GM18858 (cell line): ENCODE results near the gene KMT2A.
"Not testable (repeated sequence)": the region's sequence is repeated elsewhere in the genome, so short reads cannot be mapped to it uniquely, and the experiment has no call there.

Experiments used
- ATAC-seq: cut with Tn5 transposase; IDR thresholded peaks from one replicate; pipeline ENCODE4 v1.9.1; 2021; ENCODE audit not compliant: unreplicated experiment

Gene KMT2A

GRCh38 chr11:118532091-118532490 lies 95.8 kb downstream of the KMT2A start:
- no peak for ATAC-seq

- ATAC-seq, result no peak
Observed at GRCh38 chr11:118532852-118533768, 96.8 kb downstream of the KMT2A start.

- ATAC-seq, result no peak
Observed at GRCh38 chr11:118533769-118534729, 97.8 kb downstream of the KMT2A start.

GRCh38 chr11:118535261-118535660 lies 99.0 kb downstream of the KMT2A start:
- ATAC-seq, result no peak

- no peak for ATAC-seq
Observed at GRCh38 chr11:118536726-118537125, 100.4 kb downstream of the KMT2A start.

GRCh38 chr11:118537409-118537980 lies 101.2 kb downstream of the KMT2A start:
- ATAC-seq, result no peak

- ATAC-seq, result no peak
Observed at GRCh38 chr11:118544010-118544646, 107.8 kb downstream of the KMT2A start.

GRCh38 chr11:118544647-118545010 lies 108.3 kb downstream of the KMT2A start:
- ATAC-seq, result no peak

GRCh38 chr11:118545533-118545932 lies 109.2 kb downstream of the KMT2A start:
- no peak for ATAC-seq

GRCh38 chr11:118547132-118547531 lies 110.8 kb downstream of the KMT2A start:
- no peak for ATAC-seq

GRCh38 chr11:118552341-118552740 lies 116.0 kb downstream of the KMT2A start:
- no peak for ATAC-seq

- ATAC-seq, result no peak
Observed at GRCh38 chr11:118560806-118561205, 124.5 kb downstream of the KMT2A start.

- no peak for ATAC-seq
Observed at GRCh38 chr11:118565051-118565450, 128.8 kb downstream of the KMT2A start.

- ATAC-seq, result no peak
Observed at GRCh38 chr11:118569670-118570069, 133.4 kb downstream of the KMT2A start.

- ATAC-seq, result no peak
Observed at GRCh38 chr11:118570787-118571186, 134.5 kb downstream of the KMT2A start.

- ATAC-seq, result not testable (repeated sequence)
Observed at GRCh38 chr11:118571701-118572060, 135.4 kb downstream of the KMT2A start.

GRCh38 chr11:118572061-118572980 lies 136.0 kb downstream of the KMT2A start, which contains the start of gene ARCN1:
Gene ARCN1, plus strand, starts transcription at chr11:118572409. Its CDS starts 139 bp downstream, at chr11:118572548.
- no peak for ATAC-seq

GRCh38 chr11:118572981-118573550 lies 136.8 kb downstream of the KMT2A start:
- ATAC-seq, result no peak

GRCh38 chr11:118574636-118575035 lies 138.3 kb downstream of the KMT2A start:
- no peak for ATAC-seq
